LNCAP (cell line): ENCODE results near the gene PDE11A.

Source experiments
- CTCF ChIP-seq: fragments of 450-650 bp; IDR thresholded peaks from 2 replicates; pipeline ENCODE4 v1.5.1; 2017; ENCODE audit warnings: mild to moderate bottlenecking

Gene PDE11A

GRCh38 chr2:177748360-177748759 is 324.2 kb downstream of the PDE11A start:
- no peak for TF ChIP-seq CTCF

GRCh38 chr2:177747384-177747783 is 325.2 kb downstream of the PDE11A start:
- TF ChIP-seq CTCF, result no peak

GRCh38 chr2:177746358-177746757 is 326.2 kb downstream of the PDE11A start:
- TF ChIP-seq CTCF, result no peak

GRCh38 chr2:177745531-177745930 is 327.0 kb downstream of the PDE11A start:
- no peak for TF ChIP-seq CTCF

GRCh38 chr2:177742851-177743250 is 329.7 kb downstream of the PDE11A start:
- TF ChIP-seq CTCF, result no peak

- no peak for TF ChIP-seq CTCF
Measured at GRCh38 chr2:177741866-177742265, 330.7 kb downstream of the PDE11A start.

GRCh38 chr2:177740700-177741099 is 331.9 kb downstream of the PDE11A start:
- no peak for TF ChIP-seq CTCF

GRCh38 chr2:177738461-177739235 is 333.9 kb downstream of the PDE11A start:
- TF ChIP-seq CTCF, result no peak
